ENCODE measurements around the gene ERICH4. TPM values are rescaled to one million over a fixed set of nuclear protein-coding genes. Genes with fewer than 3 reads are reported as not detected.

Gene ERICH4
- total and polyA plus RNA-seq, 2 of the 8 experiments (the other 6 are each of a cell fraction or from before 2014, with no cell fraction given) = not detected

GRCh38 chr19:41452584-41453275, 9.8 kb downstream of the ERICH4 start:
- Histone ChIP-seq H2AFZ (ENCODE audit: low read length) (no peak overlapping the region), H4K91ac (replicated peaks; ENCODE audit: insufficient read length, low read length) (no peak overlapping the region), H2BK120ac (replicated peaks; ENCODE audit: low read depth, low read length) (no peak overlapping the region), H2BK15ac (ENCODE audit: low read length) (no peak overlapping the region), H3K79me2 (ENCODE audit: control insufficient read depth in 1 of 2, insufficient read depth in 2 of 2, low read length in 2 of 2) (no peaks in the 10 kb centered on the region), H3K79me1 (ENCODE audit: low read depth, low read length) (no peaks in the 10 kb centered on the region), H4K8ac (ENCODE audit: extremely low read depth, insufficient read depth, low read length) (no peak overlapping the region), H2BK20ac (ENCODE audit: low read length) (no peak overlapping the region), H2BK12ac (ENCODE audit: low read depth, low read length) (no peak overlapping the region), H3K56ac (replicated peaks; ENCODE audit: insufficient read length, low read depth, low read length) (no peak overlapping the region), H3K27me3 (replicated peaks in 1 of 4; ENCODE audit: control insufficient read depth in 3 of 4, extremely low read depth in 1 of 4, insufficient read depth in 3 of 4, low read length in 3 of 4) (no peaks in the 10 kb centered on the region), H3K23ac (ENCODE audit: insufficient read length) (no peak overlapping the region), H3K23me2 (ENCODE audit: low read depth, low read length) (no peaks in the 10 kb centered on the region), H3K4me2 (ENCODE audit: insufficient read depth in 1 of 2, low read depth in 2 of 2, low read length in 2 of 2) (no peak overlapping the region), H3K27ac (ENCODE audit: low read depth, low read length) (no peak overlapping the region), H3K4ac (replicated peaks; ENCODE audit: insufficient read length, low read depth, low read length) (no peak overlapping the region), H3K4me3 (ENCODE audit: extremely low read depth in 1 of 4, insufficient read depth in 2 of 4, low read depth in 3 of 4, low read length in 4 of 4) (no peak overlapping the region), H4K5ac (ENCODE audit: insufficient read length, low read depth, low read length) (no peak overlapping the region), H2AK5ac (ENCODE audit: low read depth, low read length) (no peak overlapping the region), H4K20me1 (replicated peaks in 1 of 2; ENCODE audit: control insufficient read depth in 1 of 2, insufficient read depth in 2 of 2, low read length in 2 of 2) (no peaks in the 10 kb centered on the region), H3K4me1 (replicated peaks in 1 of 4; ENCODE audit: control insufficient read depth in 3 of 4, insufficient read depth in 4 of 4, low read length in 3 of 4) (no peaks in the 10 kb centered on the region), H3K18ac (ENCODE audit: extremely low read depth, low read length) (no peak overlapping the region), H3K14ac (ENCODE audit: insufficient read length) (no peak overlapping the region), H3K9me3 (ENCODE audit: insufficient read depth in 2 of 2, low read depth in 1 of 2, low read length in 1 of 2) (peaks cover 3 to 14% of the 10 kb centered on the region in 2 experiments; a peak in 3 of 4 replicates), H2BK5ac (ENCODE audit: low read depth, low read length) (no peak overlapping the region), H3K36me3 (ENCODE audit: control insufficient read depth in 2 of 4, insufficient read depth in 4 of 4, low read length in 3 of 4) (no peaks in the 10 kb centered on the region), H3K9ac (replicated peaks in 1 of 4; ENCODE audit: extremely low read depth in 1 of 4, low read depth in 3 of 4, low read length in 3 of 4) (no peak overlapping the region)
- no peak for TF ChIP-seq KDM4A (IDR thresholded peaks at IDR 0.05; ENCODE audit: low read depth, low read length, severe bottlenecking)
- TF ChIP-seq TCF12 (IDR thresholded peaks at IDR 0.05; ENCODE audit: low read depth, low read length) = no peak
- TF ChIP-seq EZH2 (IDR thresholded peaks at IDR 0.05; ENCODE audit: low read depth, low read length, severe bottlenecking) = no peak
- no peak for TF ChIP-seq ATF3 (IDR thresholded peaks at IDR 0.05; ENCODE audit: insufficient read depth, low read depth, low read length)
- peak in 1 of 3 experiments; percentile 5; a peak in 2 of 4 replicates for TF ChIP-seq CTCF (IDR thresholded peaks at IDR 0.05; ENCODE audit: control extremely low read depth in 1 of 3, insufficient read depth in 1 of 3, low read depth in 1 of 3, low read length in 3 of 3)
- no peak for TF ChIP-seq POLR2AphosphoS5 (IDR thresholded peaks at IDR 0.05; ENCODE audit: low read depth, low read length)
- TF ChIP-seq CBX8 (IDR thresholded peaks at IDR 0.05; ENCODE audit: borderline replicate concordance, low read depth, low read length) = no peak
- TF ChIP-seq E2F6 (IDR thresholded peaks at IDR 0.05) = no peak
- POLR2A ChIA-PET (ENCODE audit: partially characterized antibody) = no interaction called here
- DNase-seq (ENCODE audit: low read depth in 1 of 2, low spot score in 2 of 2) = no peak
- CTCF ChIA-PET (ENCODE audit: partially characterized antibody) = interaction anchor here (0.8 to 20.4 kb wide), 3 partner anchors 10 to 384 kb away, joined by 3 to 364 read pairs (median 5); partner anchors contain the start of gene ERICH4
- 69% methylated on average over 6 of the region's 6 CpGs; no CpG with 5 or more reads in 1 of the 2 experiments for WGBS, 2 experiments (ENCODE audit: extremely low coverage in 1 of 2, insufficient coverage in 1 of 2, insufficient read length in 1 of 2, insufficient replicate concordance in 2 of 2, low coverage in 1 of 2, low lambda C conversion rate in 2 of 2, missing lambda C conversion rate in 1 of 2)
- FAIRE-seq = no peak
